MCF 10A (cell line): Measurements from ENCODE around the gene TFDP3. TPM values are rescaled to one million over a fixed set of nuclear protein-coding genes. Genes with fewer than 3 reads are reported as not detected.

Experiments
- BruUV-seq: library from RNA; stranded (reverse); fragments of 400-500 nt; replicated peaks from 2 replicates; lab custom pipeline; 2021; lab: Mats Ljungman, UMichigan
- CTCF ChIA-PET: fragments of 300-600 bp; sonication (Branson Sonifier 250); formaldehyde crosslinking; extraction: SDS; loops from one replicate; lab custom pipeline; 2021; ENCODE audit warnings: antibody characterized with exemption, inconsistent platforms; lab: Yijun Ruan, JAX
- POLR2A ChIA-PET: fragments of 300-600, 350-650 bp; sonication (Branson Sonifier 250); formaldehyde crosslinking; extraction: SDS; loops from one replicate; lab custom pipeline; 2020; ENCODE audit warnings: antibody characterized with exemption, inconsistent platforms; lab: Yijun Ruan, JAX
- DNase-seq: peaks from one replicate; pipeline ENCODE4 v3.0.0-alpha.2; 2018; ENCODE audit not compliant: unreplicated experiment
- H3K27ac Mint-ChIP-seq: one replicate; pipeline ENCODE4 v1.8.0; 2022; ENCODE audit warnings: mild to moderate bottlenecking, low read depth, mixed read lengths; ENCODE audit not compliant: unreplicated experiment
- H3K27me3 Mint-ChIP-seq: one replicate; pipeline ENCODE4 v1.8.0; 2022; ENCODE audit warnings: mixed read lengths; ENCODE audit not compliant: insufficient read depth, unreplicated experiment
- H3K36me3 Mint-ChIP-seq: one replicate; pipeline ENCODE4 v1.8.0; 2022; ENCODE audit warnings: mild to moderate bottlenecking, moderate library complexity, mixed read lengths; ENCODE audit not compliant: insufficient read depth, unreplicated experiment
- H3K4me1 Mint-ChIP-seq: one replicate; pipeline ENCODE4 v1.8.0; 2022; ENCODE audit warnings: mixed read lengths; ENCODE audit not compliant: insufficient read depth, unreplicated experiment
- H3K4me3 Mint-ChIP-seq: one replicate; pipeline ENCODE4 v1.8.0; 2022; ENCODE audit warnings: mild to moderate bottlenecking, moderate library complexity, mixed read lengths; ENCODE audit not compliant: unreplicated experiment
- H3K9me3 Mint-ChIP-seq: one replicate; pipeline ENCODE4 v1.8.0; 2022; ENCODE audit warnings: mixed read lengths; ENCODE audit not compliant: unreplicated experiment
- intact Hi-C: fragments of 100-400 bp; cut with micrococcal nuclease; formaldehyde crosslinking; loops from 2 replicates; pipeline ENCODE4 v1.14.1; 2022
- total RNA-seq: library from RNA; stranded (reverse); gene quantifications from 2 replicates; pipeline ENCODE4 v1.2.3, GENCODE V29; 2022
- TF ChIP-seq, protein P1 (sequence below): fragments of 200-600 bp; IDR thresholded peaks from one replicate; pipeline ENCODE4 v1.8.0; 2022; ENCODE audit warnings: antibody characterized with exemption, mild to moderate bottlenecking; ENCODE audit not compliant: unreplicated experiment

Gene TFDP3
- total RNA-seq, 1 experiment from 2014 or later: not detected

DNA sequence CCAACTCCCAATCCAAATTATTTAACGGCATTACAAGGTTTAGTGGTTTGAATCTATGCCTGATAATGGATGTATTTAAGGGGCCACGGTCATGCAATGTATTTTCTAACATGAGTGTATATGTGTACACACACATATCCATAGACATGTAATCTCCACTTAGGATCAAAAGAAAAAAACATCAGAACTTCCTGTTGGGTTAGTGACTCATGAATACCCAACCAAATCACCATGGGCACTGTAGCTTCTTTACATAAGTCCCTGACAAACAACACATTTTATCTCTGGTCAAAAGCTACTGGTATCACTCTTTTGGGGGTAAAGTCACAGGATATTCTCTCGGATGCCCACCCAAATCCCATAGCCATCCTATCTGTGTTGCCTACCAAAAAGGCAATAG is 36.5 kb upstream of the TFDP3 start:
- no peaks in the 10 kb centered on the region for H3K9me3 Mint-ChIP-seq
- BruUV-seq: no TSS peak
- TF ChIP-seq, protein P1, sequence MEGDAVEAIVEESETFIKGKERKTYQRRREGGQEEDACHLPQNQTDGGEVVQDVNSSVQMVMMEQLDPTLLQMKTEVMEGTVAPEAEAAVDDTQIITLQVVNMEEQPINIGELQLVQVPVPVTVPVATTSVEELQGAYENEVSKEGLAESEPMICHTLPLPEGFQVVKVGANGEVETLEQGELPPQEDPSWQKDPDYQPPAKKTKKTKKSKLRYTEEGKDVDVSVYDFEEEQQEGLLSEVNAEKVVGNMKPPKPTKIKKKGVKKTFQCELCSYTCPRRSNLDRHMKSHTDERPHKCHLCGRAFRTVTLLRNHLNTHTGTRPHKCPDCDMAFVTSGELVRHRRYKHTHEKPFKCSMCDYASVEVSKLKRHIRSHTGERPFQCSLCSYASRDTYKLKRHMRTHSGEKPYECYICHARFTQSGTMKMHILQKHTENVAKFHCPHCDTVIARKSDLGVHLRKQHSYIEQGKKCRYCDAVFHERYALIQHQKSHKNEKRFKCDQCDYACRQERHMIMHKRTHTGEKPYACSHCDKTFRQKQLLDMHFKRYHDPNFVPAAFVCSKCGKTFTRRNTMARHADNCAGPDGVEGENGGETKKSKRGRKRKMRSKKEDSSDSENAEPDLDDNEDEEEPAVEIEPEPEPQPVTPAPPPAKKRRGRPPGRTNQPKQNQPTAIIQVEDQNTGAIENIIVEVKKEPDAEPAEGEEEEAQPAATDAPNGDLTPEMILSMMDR: no peak
- no peak overlapping the region for H3K4me3 Mint-ChIP-seq
- intact Hi-C loops: no loop called here
- H3K4me1 Mint-ChIP-seq: no peaks in the 10 kb centered on the region
- H3K36me3 Mint-ChIP-seq: peaks cover 5% of the 10 kb centered on the region
- H3K27me3 Mint-ChIP-seq: peaks cover 62% of the 10 kb centered on the region
- H3K27ac Mint-ChIP-seq: peak overlapping the region; percentile 58
- DNase-seq: peak; percentile 13
- ChIA-PET CTCF (interaction anchor here (0.7 to 1.4 kb wide), 2 partner anchors 10 to 882 kb away, joined by 3 read pairs; no protein-coding TSS in a partner anchor), POLR2A (no interaction called here)

DNA sequence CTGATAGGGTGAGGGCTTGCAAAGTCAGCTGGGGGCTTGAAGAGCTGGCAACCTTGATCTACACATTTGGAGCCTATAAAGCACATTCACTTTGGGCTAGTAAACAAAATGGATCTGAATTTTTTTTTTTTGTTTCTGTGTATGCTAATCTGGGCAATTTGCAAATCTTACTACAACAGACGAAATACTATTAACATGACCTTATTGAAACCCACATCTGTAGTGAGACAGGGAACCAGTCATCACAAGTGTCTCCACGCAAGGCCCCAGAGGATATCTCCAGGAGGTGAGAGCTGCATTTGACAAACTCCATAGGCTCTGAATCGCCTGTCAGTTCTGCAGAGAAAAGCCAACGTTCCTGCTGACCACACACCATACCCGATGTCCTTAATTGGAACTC is 33.0 kb upstream of the TFDP3 start:
- peaks cover 60% of the 10 kb centered on the region for H3K27me3 Mint-ChIP-seq
- H3K4me3 Mint-ChIP-seq: no peak overlapping the region
- no peak for DNase-seq
- peaks cover 13% of the 10 kb centered on the region for H3K9me3 Mint-ChIP-seq
- intact Hi-C loops: no loop called here
- CTCF ChIA-PET: interaction anchor here (0.5 to 1.1 kb wide), 8 partner anchors 37 to 1504 kb away, joined by 3 to 5 read pairs (median 3); no protein-coding TSS in a partner anchor
- no peak overlapping the region for H3K27ac Mint-ChIP-seq
- TF ChIP-seq, protein P1: no peak
- BruUV-seq: no TSS peak
- POLR2A ChIA-PET: no interaction called here
- no peaks in the 10 kb centered on the region for H3K4me1 Mint-ChIP-seq
- peaks cover 5% of the 10 kb centered on the region for H3K36me3 Mint-ChIP-seq

DNA sequence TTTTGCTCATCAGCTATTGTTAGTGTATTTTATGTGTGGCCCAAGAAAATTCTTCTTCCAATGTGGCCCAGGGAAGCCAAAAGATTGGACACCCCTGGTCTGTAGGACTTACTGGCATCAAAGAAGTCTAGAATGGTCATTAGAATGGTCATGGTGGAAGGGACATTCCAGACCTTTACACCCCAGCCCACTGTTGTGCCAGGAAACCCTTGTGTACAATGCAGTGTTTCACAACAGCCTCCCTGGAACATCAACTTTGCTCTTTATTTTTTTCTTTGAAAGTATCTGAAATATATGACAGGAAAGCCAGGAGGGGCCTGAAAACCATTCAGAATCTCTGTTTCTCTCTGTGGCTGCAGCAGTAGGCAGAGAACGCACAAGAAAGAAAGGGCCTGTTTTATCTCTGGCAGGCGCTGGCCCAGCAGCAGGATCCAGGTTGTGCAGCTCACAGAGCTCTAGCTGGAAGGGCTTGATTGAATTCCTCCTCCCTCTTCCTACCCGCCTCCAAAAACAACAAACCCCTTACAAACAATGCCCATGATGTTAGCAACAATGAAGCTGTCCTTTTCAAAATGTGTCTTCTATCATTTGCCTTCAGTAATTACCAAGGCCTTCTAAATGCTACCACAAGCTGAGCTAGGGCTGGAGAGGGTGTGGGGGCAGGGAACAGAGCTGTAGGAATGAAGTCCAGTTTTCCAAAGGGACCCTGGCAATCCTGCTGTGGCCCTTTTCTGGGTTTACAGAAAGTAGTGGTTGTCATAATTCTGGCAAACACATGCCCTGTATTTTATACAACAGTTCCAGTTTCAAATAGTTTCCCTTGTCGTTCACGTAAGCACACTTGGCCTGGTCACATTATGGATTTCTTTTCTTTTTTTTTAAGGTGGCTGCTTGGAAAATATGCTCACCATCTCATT is 32.3 kb upstream of the TFDP3 start:
- H3K4me3 Mint-ChIP-seq: no peak overlapping the region

More for the DNA sequence above, 32.3 kb upstream of the TFDP3 start:
- ChIA-PET CTCF (interaction anchor here (0.6 to 1.4 kb wide), 13 partner anchors 27 to 1503 kb away, joined by 3 to 4 read pairs (median 3); no protein-coding TSS in a partner anchor), POLR2A (no interaction called here)
- H3K4me1 Mint-ChIP-seq: no peaks in the 10 kb centered on the region
- TF ChIP-seq, protein P1: no peak
- H3K36me3 Mint-ChIP-seq: peaks cover 5% of the 10 kb centered on the region
- H3K27ac Mint-ChIP-seq: no peak overlapping the region
- intact Hi-C loops: no loop called here
- BruUV-seq: no TSS peak
- H3K9me3 Mint-ChIP-seq: peaks cover 13% of the 10 kb centered on the region
- no peak for DNase-seq
- H3K27me3 Mint-ChIP-seq: peaks cover 60% of the 10 kb centered on the region
